ENCODE results near the gene CACNB1.

- TF ChIP-seq POLR2A (IDR thresholded peaks at IDR 0.05): no peak
- peak; percentile 37 to 65 (median 56) for TF ChIP-seq CTCF (IDR thresholded peaks at IDR 0.05)
Observed at GRCh38 chr17:39235555-39236449, 38.3 kb upstream of the CACNB1 start.

All from adrenal gland (tissue), 5 donors.